K562 (cell line): ENCODE data around the gene APCDD1L.

ENCODE experiments used
- BCLAF1 ChIP-seq, 2 experiments: fragments of 450-650 bp in 1 of 2; IDR thresholded peaks; 2 replicates each; pipeline ENCODE4 v1.6.1; 2011 to 2017; ENCODE audit warnings: low read depth in 2 of 2, antibody characterized with exemption in 1 of 2, borderline replicate concordance in 1 of 2, low read length in 1 of 2, mild to moderate bottlenecking in 1 of 2, mixed read lengths in 1 of 2; ENCODE audit not compliant: control insufficient read depth in 1 of 2
- E2F8 ChIP-seq: fragments of 450-650 bp; IDR thresholded peaks from 2 replicates; pipeline ENCODE4 v1.7.1; 2018; ENCODE audit warnings: mild to moderate bottlenecking, low read depth; ENCODE audit not compliant: partially characterized antibody
- EP400 ChIP-seq: fragments of 450-650 bp; IDR thresholded peaks from 2 replicates; pipeline ENCODE4 v1.6.1; 2017; ENCODE audit warnings: antibody characterized with exemption, mild to moderate bottlenecking, moderate library complexity
- EZH2 ChIP-seq: IDR thresholded peaks from 2 replicates; pipeline ENCODE4 v1.6.1; 2012; ENCODE audit warnings: low read depth, mild to moderate bottlenecking, inconsistent platforms, low read length, borderline replicate concordance
- MAX ChIP-seq: sonication (generic); formaldehyde crosslinking; IDR thresholded peaks from 2 replicates; pipeline ENCODE4 v1.9.0; 2022; ENCODE audit warnings: mild to moderate bottlenecking, missing genetic modification reagents
- THRA ChIP-seq: fragments of 450-650 bp; IDR thresholded peaks from 2 replicates; pipeline ENCODE4 v1.6.1; 2017; ENCODE audit warnings: mild to moderate bottlenecking, moderate library complexity
- ZBTB34 ChIP-seq: fragments of 250-450 bp; sonication (Bioruptor Pico); IDR thresholded peaks from 2 replicates; pipeline ENCODE4 v1.8.0; 2021; ENCODE audit warnings: mild to moderate bottlenecking, moderate library complexity
- ZNF311 ChIP-seq: fragments of 250-450 bp; sonication (Bioruptor Pico); IDR thresholded peaks from 2 replicates; pipeline ENCODE4 v1.4.0; 2020; ENCODE audit warnings: mild to moderate bottlenecking, moderate library complexity

GRCh38 chr20:58556961-58557360, 41.8 kb upstream of the APCDD1L start:
- no peak for TF ChIP-seq MAX (CRISPR knock-in tag)
- TF ChIP-seq ZNF311 (CRISPR knock-in tag), result no peak
- TF ChIP-seq EP400, result no peak
- TF ChIP-seq ZBTB34 (CRISPR knock-in tag), result no peak
- TF ChIP-seq E2F8, result no peak
- no peak for TF ChIP-seq BCLAF1 (IDR thresholded peaks at IDR 0.05; ENCODE audit: borderline replicate concordance in 1 of 2, control insufficient read depth in 1 of 2, low read depth in 2 of 2, low read length in 1 of 2)
- TF ChIP-seq EZH2, result no peak
- TF ChIP-seq THRA, result no peak
